K562 (cell line): ENCODE data around the gene CCNYL1. TPM values are rescaled to one million over a fixed set of nuclear protein-coding genes. Genes with fewer than 3 reads are reported as not detected.
"Not testable (repeated sequence)": the region's sequence is repeated elsewhere in the genome, so short reads cannot be mapped to it uniquely, and the experiment has no call there.

Source experiments
- ATAC-seq: fragments of 200-7000 bp; cut with Tn5 transposase; 3 replicates; pipeline ENCODE4 v1.9.1; 2020; ENCODE audit warnings: moderate library complexity
- BruUV-seq: library from RNA; stranded (reverse); fragments of 400-500 nt; replicated peaks from 2 replicates; lab custom pipeline; 2021; lab: Mats Ljungman, UMichigan
- CTCF ChIA-PET: fragments of 300-600 bp; formaldehyde crosslinking; extraction: SDS; loops from one replicate; lab custom pipeline; 2021; ENCODE audit warnings: low intra/inter-chr PET ratio; lab: Yijun Ruan, JAX
- POLR2A ChIA-PET: fragments of 300-600, 350-650 bp; sonication (Branson Sonifier 250); formaldehyde crosslinking; extraction: SDS; loops from one replicate; lab custom pipeline; 2021; ENCODE audit warnings: antibody characterized with exemption, inconsistent platforms; lab: Yijun Ruan, JAX
- DNase-seq, 4 experiments: peaks; one replicate each; pipeline versions ENCODE4 v3.0.0 to v3.0.0-alpha.2; 2011 to 2018; ENCODE audit warnings: low spot score in 3 of 4, mixed read lengths in 3 of 4; ENCODE audit errors: extremely low read depth in 1 of 4
- FAIRE-seq: peaks from 2 replicates; lab custom pipeline; 2011; peaks lifted over from hg19 to GRCh38; lab: Jason Lieb, UNC
- H2AFZ ChIP-seq: 2 replicates; pipeline ENCODE4 v1.6.0; 2011; ENCODE audit warnings: low read depth, low read length, control low read depth, inconsistent platforms
- H3K27ac ChIP-seq: fragments of 200-600 bp; 3 replicates; pipeline ENCODE4 v1.8.0; 2011; ENCODE audit warnings: low read depth, mild to moderate bottlenecking, control low read depth, inconsistent platforms, low read length, moderate library complexity, mixed read lengths; ENCODE audit errors: extremely low read depth
- H3K27me3 ChIP-seq, 2 experiments: fragments of 300-600 bp in 1 of 2; 2 replicates in 1 of 2; 3 replicates in 1 of 2; pipeline versions ENCODE4 v1.6.0 to v1.8.0; 2011; ENCODE audit warnings: inconsistent platforms in 2 of 2, low read length in 2 of 2, mild to moderate bottlenecking in 1 of 2, mixed read lengths in 1 of 2, moderate library complexity in 1 of 2; ENCODE audit not compliant: control insufficient read depth in 2 of 2, insufficient read depth in 2 of 2
- H3K36me3 ChIP-seq: fragments of 300-600 bp; 3 replicates; pipeline ENCODE4 v1.8.0; 2011; ENCODE audit warnings: mild to moderate bottlenecking, low read length, inconsistent platforms; ENCODE audit not compliant: control insufficient read depth, insufficient read depth
- H3K4me1 ChIP-seq, 2 experiments: fragments of 200-600 bp in 1 of 2; replicated peaks in 1 of 2; 2 replicates in 1 of 2; 3 replicates in 1 of 2; pipeline versions ENCODE4 v1.5.1 to v1.8.0; 2011; ENCODE audit warnings: inconsistent platforms in 2 of 2, low read length in 2 of 2, mild to moderate bottlenecking in 1 of 2, mixed read lengths in 1 of 2, moderate library complexity in 1 of 2; ENCODE audit not compliant: control insufficient read depth in 2 of 2, insufficient read depth in 2 of 2
- H3K4me2 ChIP-seq: 2 replicates; pipeline ENCODE4 v1.6.1; 2011; ENCODE audit warnings: low read length, control low read depth, inconsistent platforms, mixed read lengths; ENCODE audit not compliant: insufficient read depth
- H3K4me3 ChIP-seq: fragments of 200-600 bp; sonication (generic), shearing (Covaris generic); 2 replicates; pipeline ENCODE4 v1.5.1; 2016; ENCODE audit warnings: control low read depth, inconsistent platforms
- H3K79me2 ChIP-seq: fragments of 200-600 bp; 3 replicates; pipeline ENCODE4 v1.8.0; 2011; ENCODE audit warnings: low read length, inconsistent platforms; ENCODE audit not compliant: control insufficient read depth, insufficient read depth
- H3K9ac ChIP-seq, 2 experiments: 2 replicates each; pipeline versions ENCODE4 v1.6.0 to v1.6.1; 2011; ENCODE audit warnings: low read depth in 2 of 2, low read length in 2 of 2, control low read depth in 1 of 2, inconsistent platforms in 1 of 2, mild to moderate bottlenecking in 1 of 2, mixed read lengths in 1 of 2; ENCODE audit not compliant: insufficient read depth in 1 of 2
- H3K9me1 ChIP-seq: one replicate; pipeline ENCODE4 v1.6.0; 2011; ENCODE audit warnings: inconsistent platforms, mild to moderate bottlenecking, low read length, moderate library complexity; ENCODE audit not compliant: control insufficient read depth, insufficient read depth
- H3K9me3 ChIP-seq: replicated peaks from 2 replicates; pipeline ENCODE4 v1.5.1; 2011; ENCODE audit warnings: low read depth, low read length, inconsistent platforms; ENCODE audit not compliant: control insufficient read depth, insufficient read depth
- H4K20me1 ChIP-seq: replicated peaks from 2 replicates; pipeline ENCODE4 v1.6.1; 2011; ENCODE audit warnings: low read length, inconsistent platforms, mixed read lengths; ENCODE audit not compliant: control insufficient read depth, insufficient read depth
- CBFA2T3 ChIP-seq: fragments of 450-650 bp; IDR thresholded peaks from 2 replicates; pipeline ENCODE4 v1.6.1; 2017
- CBX3 ChIP-seq, 2 experiments: IDR thresholded peaks; 1 replicate in 1 of 2; 2 replicates in 1 of 2; pipeline ENCODE4 v1.6.1; 2012; ENCODE audit warnings: inconsistent platforms in 2 of 2, low read length in 2 of 2, borderline replicate concordance in 1 of 2, control low read depth in 1 of 2
- HCFC1 ChIP-seq: IDR thresholded peaks from 2 replicates; pipeline ENCODE4 v1.6.1; 2012; ENCODE audit warnings: low read depth, low read length, improper control_type of control experiment
- PHTF2 ChIP-seq: fragments of 250-450 bp; sonication (Bioruptor Pico); IDR thresholded peaks from 2 replicates; pipeline ENCODE4 v1.5.0; 2021; ENCODE audit warnings: mild to moderate bottlenecking
- SAFB ChIP-seq: fragments of 200-400 bp; formaldehyde crosslinking; IDR thresholded peaks from 2 replicates; pipeline ENCODE4 v1.6.1; 2017; ENCODE audit warnings: low read depth, low read length, borderline replicate concordance
- STAG1 ChIP-seq: sonication (generic); formaldehyde crosslinking; IDR thresholded peaks from 2 replicates; pipeline ENCODE4 v1.5.0; 2020; ENCODE audit warnings: missing genetic modification reagents, borderline replicate concordance
- ZNF133 ChIP-seq: fragments of 250-450 bp; sonication (Bioruptor Pico); IDR thresholded peaks from 2 replicates; pipeline ENCODE4 v1.4.0; 2020; ENCODE audit warnings: mild to moderate bottlenecking
- ZNF174 ChIP-seq: fragments of 250-450 bp; sonication (Bioruptor Pico); IDR thresholded peaks from 2 replicates; pipeline ENCODE4 v1.4.0; 2020; ENCODE audit warnings: mild to moderate bottlenecking
- ZNF212 ChIP-seq: fragments of 450-650 bp; formaldehyde crosslinking; IDR thresholded peaks from 2 replicates; pipeline ENCODE4 v1.4.0; 2020; ENCODE audit warnings: mild to moderate bottlenecking
- ZNF24 ChIP-seq: fragments of 450-650 bp; IDR thresholded peaks from 2 replicates; pipeline ENCODE4 v1.6.1; 2016
- ZNF507 ChIP-seq: conservative IDR thresholded peaks from 2 replicates; pipeline ENCODE4 v1.6.1; 2017; ENCODE audit warnings: missing genetic modification characterization, missing compliant biosample characterization
- WGBS: fragments of 100-300 bp; shearing (Covaris generic); methylation state at CpG from one replicate; pipeline ENCODE4 v1.1.6; 2016; ENCODE audit warnings: low coverage, mixed read lengths; ENCODE audit not compliant: insufficient coverage; ENCODE audit errors: missing lambda C conversion rate; 5-methylcytosine and 5-hydroxymethylcytosine counted together
- in situ Hi-C: fragments of 300-500 bp; cut with MboI; formaldehyde crosslinking; loops from 4 replicates; pipeline ENCODE4 v1.15.0; 2018; ENCODE audit warnings: inconsistent platforms, mixed read lengths
- intact Hi-C: fragments of 100-400 bp; cut with micrococcal nuclease; formaldehyde crosslinking; loops from 2 replicates; pipeline ENCODE4 v1.14.2; 2022
- polyA plus RNA-seq, 8 experiments: library from polyadenylated mRNA; depleted of rRNA in 4 of 8; stranded (reverse) in 5 of 8; unstranded in 3 of 8; fragments of >200 nt; fragmentation: Nextera tagmentation in 2 of 8; fragmentation: Illumina TruSeq in 1 of 8; extraction: Ambion mirVana in 2 of 8; extraction: Trizol in 1 of 8; gene quantifications; 2 replicates each; pipeline versions ENCODE4 v1.2.1 to v1.2.3, GENCODE V29; 2011 to 2014; ENCODE audit warnings: inconsistent platforms in 1 of 8, missing spikeins in 1 of 8
- total RNA-seq, 7 experiments: library from RNA; depleted of rRNA in 6 of 7; stranded (reverse); fragments of >200 nt in 6 of 7; fragmentation: Illumina TruSeq in 2 of 7; extraction: Trizol in 2 of 7; gene quantifications; 2 replicates each; pipeline versions ENCODE4 v1.2.1 to v1.2.3, GENCODE V29; 2011 to 2021; ENCODE audit warnings: low replicate concordance in 1 of 7

CCNYL1 gene
- total and polyA plus RNA-seq, 9 of the 15 experiments (the other 6 are each of a cell fraction or from before 2014, with no cell fraction given): 1.9 to 7.5 (median 4.7) TPM

DNA sequence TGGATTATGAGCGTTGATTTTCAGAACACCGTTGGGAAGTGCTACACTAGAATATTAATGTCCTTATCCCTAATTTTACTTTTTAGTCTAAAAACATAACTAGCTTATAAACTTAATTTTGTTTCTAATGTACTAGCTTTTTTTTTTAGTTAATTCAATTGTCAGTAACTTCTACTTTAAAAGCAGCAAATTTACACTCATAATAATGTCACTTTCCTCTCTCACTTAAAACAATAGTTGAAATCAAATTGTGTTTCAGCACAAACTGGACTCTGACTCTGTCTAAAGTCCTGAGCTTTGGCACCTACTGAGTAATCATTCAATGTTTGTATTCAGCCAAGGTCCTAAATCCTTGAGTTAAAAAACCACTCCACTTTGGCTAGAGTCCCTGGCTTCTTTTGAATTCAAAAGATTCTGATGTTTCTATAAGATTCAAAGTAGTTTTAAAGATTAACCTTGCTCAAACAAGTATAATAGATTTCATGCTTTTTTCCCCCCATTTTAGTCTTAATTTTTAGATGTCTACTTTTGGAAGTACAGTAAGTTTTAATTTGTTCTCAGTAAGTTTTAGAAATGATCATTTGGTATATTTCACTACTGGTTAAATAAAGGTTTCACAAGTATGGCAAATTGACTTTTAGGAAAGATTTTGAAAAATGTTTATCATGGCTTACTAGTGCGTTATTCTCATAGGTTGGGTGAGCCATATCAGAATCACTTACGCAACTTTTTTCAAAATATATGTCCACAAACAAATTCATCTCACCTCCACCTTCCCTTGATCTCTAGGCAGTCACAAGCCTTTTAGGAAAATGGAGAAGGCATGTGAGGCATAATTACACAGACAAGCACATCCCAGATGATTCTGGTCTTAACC lies 23.4 kb downstream of the CCNYL1 start:
- WGBS: 83% methylated on average over 4 of the region's 4 CpGs
- POLR2A ChIA-PET: interaction anchor here (1.8 kb wide), 1 partner anchor 11 kb away, joined by 4 read pairs; no protein-coding TSS in a partner anchor
- BruUV-seq: no TSS peak

DNA sequence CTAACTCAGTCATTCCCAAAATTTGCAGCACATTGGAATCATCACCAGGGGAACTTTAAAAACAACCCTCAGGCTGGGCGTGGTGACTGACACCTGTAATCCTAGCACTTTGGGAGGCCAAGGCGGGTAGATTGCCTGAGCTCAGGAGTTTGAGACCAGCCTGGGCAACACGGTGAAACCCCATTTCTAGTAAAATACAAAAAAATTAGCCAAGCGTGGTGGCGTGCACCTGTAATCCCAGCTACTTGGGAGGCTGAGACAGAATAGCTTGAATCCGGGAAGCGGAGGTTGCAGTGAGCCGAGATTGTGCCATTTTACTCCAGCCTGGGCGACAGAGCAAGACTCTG lies 24.0 kb downstream of the CCNYL1 start:
- ChIA-PET CTCF (interaction anchor here (2.5 kb wide), 1 partner anchor 109 kb away, joined by 12 read pairs; no protein-coding TSS in a partner anchor), POLR2A (interaction anchor here (1.8 kb wide), 1 partner anchor 11 kb away, joined by 4 read pairs; no protein-coding TSS in a partner anchor)
- ATAC-seq, H3K4me1 ChIP-seq, BruUV-seq, H3K36me3 ChIP-seq, FAIRE-seq, in situ Hi-C loops, H3K9me3 ChIP-seq, DNase-seq, H3K27me3 ChIP-seq, H4K20me1 ChIP-seq, H3K9ac ChIP-seq, H3K4me3 ChIP-seq, H2AFZ ChIP-seq, H3K4me2 ChIP-seq, H3K79me2 ChIP-seq, H3K27ac ChIP-seq, H3K9me1 ChIP-seq: not testable (repeated sequence)
- intact Hi-C loops: loop anchor here (2.0 to 10.0 kb wide), 2 partner anchors 109 to 931 kb away; no protein-coding TSS in a partner anchor
- 69% methylated on average over 5 of the region's 9 CpGs for WGBS

More for the DNA sequence above, 23.4 kb downstream of the CCNYL1 start:
- Histone ChIP-seq H3K27me3 (no peaks in the 10 kb centered on the region), H4K20me1 (no peaks in the 10 kb centered on the region), H2AFZ (no peak overlapping the region), H3K4me1 (no peaks in the 10 kb centered on the region), H3K4me3 (no peak overlapping the region), H3K36me3 (no peaks in the 10 kb centered on the region), H3K9me1 (no peaks in the 10 kb centered on the region), H3K27ac (no peak overlapping the region), H3K79me2 (no peaks in the 10 kb centered on the region), H3K9me3 (no peaks in the 10 kb centered on the region), H3K9ac (no peak overlapping the region), H3K4me2 (no peak overlapping the region)
- ATAC-seq (no peak), FAIRE-seq (no peak), DNase-seq (no peak)
- in situ Hi-C loops: no loop called here
- TF ChIP-seq ZNF24: no peak
- no peak for TF ChIP-seq ZNF174 (CRISPR knock-in tag)
- TF ChIP-seq STAG1 (CRISPR knock-in tag): no peak
- no peak for TF ChIP-seq HCFC1
- no peak for TF ChIP-seq SAFB
- TF ChIP-seq CBFA2T3: no peak
- no peak for TF ChIP-seq PHTF2 (CRISPR knock-in tag)
- TF ChIP-seq ZNF133 (CRISPR knock-in tag): no peak
- no peak for TF ChIP-seq CBX3 (IDR thresholded peaks at IDR 0.05; ENCODE audit: borderline replicate concordance in 1 of 2, low read length in 2 of 2)
- TF ChIP-seq ZNF212 (CRISPR knock-in tag): no peak
- no peak for TF ChIP-seq ZNF507 (tag)
- CTCF ChIA-PET: interaction anchor here (1.1 to 2.5 kb wide), 2 partner anchors 108 to 110 kb away, joined by 4 to 12 read pairs; partner anchors contain the start of gene METTL21A
- intact Hi-C loops: loop anchor here (2.0 to 10.0 kb wide), 2 partner anchors 108 to 930 kb away; no protein-coding TSS in a partner anchor
